ENCODE results near the gene SMG6.

The SMG6 gene

DNA sequence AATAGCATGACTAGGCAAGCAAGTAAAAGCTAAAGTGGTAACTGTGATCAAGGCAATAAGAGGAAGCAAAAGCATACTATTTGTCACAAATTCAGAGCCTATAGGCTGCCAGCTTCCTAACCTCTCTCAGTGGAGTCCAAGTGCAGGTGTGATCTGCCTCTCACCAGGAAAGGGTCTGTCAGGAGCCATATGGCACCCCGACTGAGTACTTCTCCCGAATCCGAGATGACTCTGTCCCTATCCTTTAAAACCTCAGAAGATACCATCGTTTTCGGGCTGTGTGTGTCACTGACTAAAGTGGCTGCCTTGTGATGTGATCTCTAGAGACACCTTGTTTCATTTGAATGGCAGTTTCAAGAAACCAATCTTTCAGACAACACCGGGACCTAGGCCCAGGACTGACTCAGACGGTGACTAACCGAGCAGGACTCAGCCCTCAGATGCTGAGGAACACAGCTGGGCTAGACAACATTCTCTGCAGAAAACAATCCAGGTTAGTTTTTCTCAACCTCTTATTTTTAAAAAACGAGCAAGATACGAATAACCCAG is 63.6 kb downstream of the SMG6 start:
- peak; percentile 68 for DNase-seq (ENCODE audit: low read depth)
- H3K4me3 ChIP-seq (ENCODE audit: low read length), result no peak overlapping the region
- TF ChIP-seq, protein P1, sequence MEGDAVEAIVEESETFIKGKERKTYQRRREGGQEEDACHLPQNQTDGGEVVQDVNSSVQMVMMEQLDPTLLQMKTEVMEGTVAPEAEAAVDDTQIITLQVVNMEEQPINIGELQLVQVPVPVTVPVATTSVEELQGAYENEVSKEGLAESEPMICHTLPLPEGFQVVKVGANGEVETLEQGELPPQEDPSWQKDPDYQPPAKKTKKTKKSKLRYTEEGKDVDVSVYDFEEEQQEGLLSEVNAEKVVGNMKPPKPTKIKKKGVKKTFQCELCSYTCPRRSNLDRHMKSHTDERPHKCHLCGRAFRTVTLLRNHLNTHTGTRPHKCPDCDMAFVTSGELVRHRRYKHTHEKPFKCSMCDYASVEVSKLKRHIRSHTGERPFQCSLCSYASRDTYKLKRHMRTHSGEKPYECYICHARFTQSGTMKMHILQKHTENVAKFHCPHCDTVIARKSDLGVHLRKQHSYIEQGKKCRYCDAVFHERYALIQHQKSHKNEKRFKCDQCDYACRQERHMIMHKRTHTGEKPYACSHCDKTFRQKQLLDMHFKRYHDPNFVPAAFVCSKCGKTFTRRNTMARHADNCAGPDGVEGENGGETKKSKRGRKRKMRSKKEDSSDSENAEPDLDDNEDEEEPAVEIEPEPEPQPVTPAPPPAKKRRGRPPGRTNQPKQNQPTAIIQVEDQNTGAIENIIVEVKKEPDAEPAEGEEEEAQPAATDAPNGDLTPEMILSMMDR (conservative IDR thresholded peaks at IDR 0.05; ENCODE audit: low read depth, low read length), result no peak

DNA sequence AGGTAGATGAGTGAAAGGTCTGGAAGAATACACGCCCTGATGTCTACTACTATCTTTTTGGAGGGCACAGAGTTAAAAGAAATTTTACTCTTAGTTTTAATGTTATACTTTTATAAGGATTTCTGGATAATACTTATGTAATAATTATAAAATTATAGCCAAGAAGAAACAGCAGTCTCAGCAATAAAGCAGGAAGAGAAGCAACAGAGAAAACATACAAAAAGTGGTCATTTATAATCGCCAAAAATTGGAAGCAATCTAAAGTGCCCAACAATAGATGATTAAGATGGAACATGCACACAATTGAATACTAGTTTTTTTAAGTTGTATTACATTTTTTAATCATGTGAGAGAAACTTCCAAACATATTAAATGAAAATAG is 64.4 kb downstream of the SMG6 start:
- no peak for DNase-seq (ENCODE audit: low read depth)
- TF ChIP-seq, protein P1 (conservative IDR thresholded peaks at IDR 0.05; ENCODE audit: low read depth, low read length), result no peak
- no peak overlapping the region for H3K4me3 ChIP-seq (ENCODE audit: low read length)

DNA sequence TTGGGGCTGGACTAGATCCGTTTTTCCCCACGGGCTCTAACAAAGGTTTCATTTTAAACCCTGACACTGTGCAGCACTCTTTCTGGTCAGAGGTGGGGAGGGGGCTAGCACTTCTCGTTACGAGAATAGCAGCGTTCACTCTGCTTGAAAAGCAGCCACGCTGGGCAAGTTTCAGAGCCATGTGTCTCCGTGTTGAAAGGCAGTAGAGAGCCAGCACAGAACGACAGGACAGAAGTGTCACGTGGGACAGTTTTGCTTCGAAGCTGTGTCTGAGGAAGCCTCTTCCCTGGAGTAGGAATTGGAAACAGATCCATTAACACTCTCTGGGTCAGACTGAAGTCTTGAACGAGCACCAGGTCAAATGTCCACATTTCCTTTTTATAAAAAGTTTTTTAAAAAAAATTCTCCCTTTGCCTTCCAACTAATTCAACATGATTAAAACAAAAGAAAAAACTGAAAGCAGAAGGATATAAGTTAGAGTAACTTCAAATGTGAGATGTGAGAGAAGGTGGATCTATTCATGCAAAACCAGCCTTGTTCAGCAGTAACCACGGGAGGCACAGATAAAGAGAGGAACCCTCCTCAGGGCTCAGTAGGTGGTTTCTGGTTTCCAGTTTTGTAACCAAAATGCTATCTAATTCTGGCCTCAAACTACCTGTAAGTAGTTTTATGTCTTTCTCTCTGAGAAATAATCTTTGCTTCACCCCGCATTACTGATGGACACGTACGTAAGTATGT is 65.0 kb downstream of the SMG6 start:
- no peak overlapping the region for H3K4me3 ChIP-seq (ENCODE audit: low read length)
- no peak for DNase-seq (ENCODE audit: low read depth)
- TF ChIP-seq, protein P1 (conservative IDR thresholded peaks at IDR 0.05; ENCODE audit: low read depth, low read length), result no peak

DNA sequence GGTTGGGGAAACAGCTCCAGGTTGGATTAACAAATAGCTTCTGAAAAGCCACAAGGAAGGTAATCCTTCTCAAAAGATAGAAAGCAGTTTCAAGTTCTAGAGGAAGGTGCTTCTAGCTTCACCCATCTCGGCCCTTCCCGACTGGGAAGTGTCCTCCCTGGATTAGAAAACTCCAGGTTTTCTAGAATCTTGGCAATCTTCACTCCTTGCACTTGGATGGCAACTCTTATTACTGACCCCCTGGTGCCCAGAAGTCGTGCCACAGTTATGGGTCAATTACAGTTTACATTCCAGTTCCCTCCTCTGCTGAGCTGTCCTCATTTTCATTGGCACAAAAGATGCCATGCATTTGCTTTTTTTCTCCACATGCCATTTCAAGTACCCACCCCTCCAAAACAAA is 65.6 kb downstream of the SMG6 start:
- no peak overlapping the region for H3K4me3 ChIP-seq (ENCODE audit: low read length)
- DNase-seq (ENCODE audit: low read depth), result no peak
- TF ChIP-seq, protein P1 (conservative IDR thresholded peaks at IDR 0.05; ENCODE audit: low read depth, low read length), result no peak

DNA sequence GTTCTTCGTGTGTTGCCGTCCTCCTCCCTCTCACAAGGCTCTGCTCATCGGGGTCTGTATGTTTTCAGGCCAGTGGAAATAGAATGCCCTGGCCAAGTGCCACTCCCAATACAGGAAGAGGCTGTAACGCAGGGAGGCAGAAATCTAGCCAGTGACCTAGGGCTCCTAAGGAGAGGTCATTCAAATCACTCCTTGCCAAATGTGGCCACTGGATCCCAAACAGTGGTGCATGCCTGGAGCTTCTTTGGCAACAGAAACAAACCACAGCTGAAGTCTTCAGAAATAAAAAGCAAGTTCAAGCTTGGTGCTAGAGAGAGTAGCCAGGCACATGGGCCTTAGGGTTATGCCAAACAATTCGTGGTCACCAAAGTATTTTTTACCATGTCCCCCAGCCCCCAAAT is 66.1 kb downstream of the SMG6 start:
- no peak for DNase-seq (ENCODE audit: low read depth)
- TF ChIP-seq, protein P1 (conservative IDR thresholded peaks at IDR 0.05; ENCODE audit: low read depth, low read length), result no peak
- no peak overlapping the region for H3K4me3 ChIP-seq (ENCODE audit: low read length)

DNA sequence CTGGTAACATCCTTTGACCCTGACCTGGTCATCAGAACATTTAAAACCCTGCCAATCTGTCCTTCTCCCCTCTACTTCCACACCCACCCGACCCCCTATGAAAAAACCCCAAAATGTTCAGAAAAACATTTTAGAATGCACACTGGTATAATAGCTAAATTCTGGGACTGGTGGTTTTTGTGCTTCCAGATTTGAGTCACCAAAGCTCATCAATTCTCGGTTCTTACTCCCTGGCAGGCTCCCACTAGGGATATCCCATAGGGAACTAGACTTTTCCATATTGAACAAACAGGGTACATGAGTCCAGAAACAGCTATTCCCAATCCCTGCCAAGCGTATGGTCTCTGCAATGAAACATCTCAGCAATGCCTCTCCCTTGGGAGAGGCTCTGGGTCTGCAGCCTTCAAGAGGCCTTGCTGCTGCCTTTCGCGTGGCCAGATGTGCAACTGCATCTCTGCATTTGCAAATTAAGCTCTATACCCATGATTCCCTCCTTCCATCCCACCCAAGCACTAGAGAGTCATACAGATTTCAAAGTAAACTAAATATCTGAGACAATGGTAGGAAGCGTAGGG is 67.7 kb downstream of the SMG6 start:
- no peak overlapping the region for H3K4me3 ChIP-seq (ENCODE audit: low read length)
- TF ChIP-seq, protein P1 (conservative IDR thresholded peaks at IDR 0.05; ENCODE audit: low read depth, low read length), result no peak
- no peak for DNase-seq (ENCODE audit: low read depth)

DNA sequence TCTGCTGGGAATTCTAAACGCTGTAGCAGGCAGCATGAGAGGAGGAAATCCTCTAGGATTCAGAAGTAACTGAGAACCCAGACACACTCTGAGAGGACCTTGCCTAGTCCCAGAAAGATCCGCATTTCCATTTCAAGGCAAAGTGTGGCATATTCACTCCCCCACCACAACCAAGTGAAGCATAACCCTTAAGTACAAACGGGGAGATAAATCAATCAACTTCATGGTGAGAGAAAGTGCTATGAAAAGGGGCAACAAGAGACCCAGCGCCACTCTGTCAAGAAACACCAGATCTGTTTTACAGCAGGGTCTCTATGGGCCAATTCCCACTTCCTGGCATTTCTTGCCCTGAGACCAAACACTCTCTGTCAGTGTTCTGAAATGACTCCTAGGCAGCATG is 68.3 kb downstream of the SMG6 start:
- H3K4me3 ChIP-seq (ENCODE audit: low read length), result no peak overlapping the region
- no peak for DNase-seq (ENCODE audit: low read depth)
- TF ChIP-seq, protein P1 (conservative IDR thresholded peaks at IDR 0.05; ENCODE audit: low read depth, low read length), result no peak

Data from retinal pigment epithelial cell (primary cell).